WTC11 (cell line): ENCODE data around the gene RIMBP2.

Experiments used
- JUN ChIP-seq: sonication (generic); formaldehyde crosslinking; IDR thresholded peaks from 2 replicates; pipeline ENCODE4 v1.8.0; 2023; ENCODE audit warnings: mild to moderate bottlenecking, missing genetic modification reagents
- SP1 ChIP-seq: sonication (generic); formaldehyde crosslinking; conservative IDR thresholded peaks from 2 replicates; pipeline ENCODE4 v1.8.1; 2022; ENCODE audit warnings: missing genetic modification reagents
- TF ChIP-seq, protein P1 (sequence below): fragments of 200-600 bp; IDR thresholded peaks from 2 replicates; pipeline ENCODE4 v1.8.0; 2022; ENCODE audit warnings: antibody characterized with exemption
- TF ChIP-seq, protein P2 (sequence below): sonication (generic); formaldehyde crosslinking; IDR thresholded peaks from 2 replicates; pipeline ENCODE4 v1.8.0; 2023; ENCODE audit warnings: mild to moderate bottlenecking, missing genetic modification reagents

- TF ChIP-seq SP1 (CRISPR knock-in tag) (no peak), JUN (CRISPR knock-in tag) (no peak)
- TF ChIP-seq, protein P1, sequence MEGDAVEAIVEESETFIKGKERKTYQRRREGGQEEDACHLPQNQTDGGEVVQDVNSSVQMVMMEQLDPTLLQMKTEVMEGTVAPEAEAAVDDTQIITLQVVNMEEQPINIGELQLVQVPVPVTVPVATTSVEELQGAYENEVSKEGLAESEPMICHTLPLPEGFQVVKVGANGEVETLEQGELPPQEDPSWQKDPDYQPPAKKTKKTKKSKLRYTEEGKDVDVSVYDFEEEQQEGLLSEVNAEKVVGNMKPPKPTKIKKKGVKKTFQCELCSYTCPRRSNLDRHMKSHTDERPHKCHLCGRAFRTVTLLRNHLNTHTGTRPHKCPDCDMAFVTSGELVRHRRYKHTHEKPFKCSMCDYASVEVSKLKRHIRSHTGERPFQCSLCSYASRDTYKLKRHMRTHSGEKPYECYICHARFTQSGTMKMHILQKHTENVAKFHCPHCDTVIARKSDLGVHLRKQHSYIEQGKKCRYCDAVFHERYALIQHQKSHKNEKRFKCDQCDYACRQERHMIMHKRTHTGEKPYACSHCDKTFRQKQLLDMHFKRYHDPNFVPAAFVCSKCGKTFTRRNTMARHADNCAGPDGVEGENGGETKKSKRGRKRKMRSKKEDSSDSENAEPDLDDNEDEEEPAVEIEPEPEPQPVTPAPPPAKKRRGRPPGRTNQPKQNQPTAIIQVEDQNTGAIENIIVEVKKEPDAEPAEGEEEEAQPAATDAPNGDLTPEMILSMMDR, result no peak
- TF ChIP-seq, protein P2, sequence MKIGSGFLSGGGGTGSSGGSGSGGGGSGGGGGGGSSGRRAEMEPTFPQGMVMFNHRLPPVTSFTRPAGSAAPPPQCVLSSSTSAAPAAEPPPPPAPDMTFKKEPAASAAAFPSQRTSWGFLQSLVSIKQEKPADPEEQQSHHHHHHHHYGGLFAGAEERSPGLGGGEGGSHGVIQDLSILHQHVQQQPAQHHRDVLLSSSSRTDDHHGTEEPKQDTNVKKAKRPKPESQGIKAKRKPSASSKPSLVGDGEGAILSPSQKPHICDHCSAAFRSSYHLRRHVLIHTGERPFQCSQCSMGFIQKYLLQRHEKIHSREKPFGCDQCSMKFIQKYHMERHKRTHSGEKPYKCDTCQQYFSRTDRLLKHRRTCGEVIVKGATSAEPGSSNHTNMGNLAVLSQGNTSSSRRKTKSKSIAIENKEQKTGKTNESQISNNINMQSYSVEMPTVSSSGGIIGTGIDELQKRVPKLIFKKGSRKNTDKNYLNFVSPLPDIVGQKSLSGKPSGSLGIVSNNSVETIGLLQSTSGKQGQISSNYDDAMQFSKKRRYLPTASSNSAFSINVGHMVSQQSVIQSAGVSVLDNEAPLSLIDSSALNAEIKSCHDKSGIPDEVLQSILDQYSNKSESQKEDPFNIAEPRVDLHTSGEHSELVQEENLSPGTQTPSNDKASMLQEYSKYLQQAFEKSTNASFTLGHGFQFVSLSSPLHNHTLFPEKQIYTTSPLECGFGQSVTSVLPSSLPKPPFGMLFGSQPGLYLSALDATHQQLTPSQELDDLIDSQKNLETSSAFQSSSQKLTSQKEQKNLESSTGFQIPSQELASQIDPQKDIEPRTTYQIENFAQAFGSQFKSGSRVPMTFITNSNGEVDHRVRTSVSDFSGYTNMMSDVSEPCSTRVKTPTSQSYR (CRISPR knock-in tag), result no peak
Observed at GRCh38 chr12:130566446-130567155, 149.5 kb downstream of the RIMBP2 start.
